ENCODE measurements around the gene HSPB1.
"Not testable (repeated sequence)": the region's sequence is repeated elsewhere in the genome, so short reads cannot be mapped to it uniquely, and the experiment has no call there.

HSPB1 gene

DNA sequence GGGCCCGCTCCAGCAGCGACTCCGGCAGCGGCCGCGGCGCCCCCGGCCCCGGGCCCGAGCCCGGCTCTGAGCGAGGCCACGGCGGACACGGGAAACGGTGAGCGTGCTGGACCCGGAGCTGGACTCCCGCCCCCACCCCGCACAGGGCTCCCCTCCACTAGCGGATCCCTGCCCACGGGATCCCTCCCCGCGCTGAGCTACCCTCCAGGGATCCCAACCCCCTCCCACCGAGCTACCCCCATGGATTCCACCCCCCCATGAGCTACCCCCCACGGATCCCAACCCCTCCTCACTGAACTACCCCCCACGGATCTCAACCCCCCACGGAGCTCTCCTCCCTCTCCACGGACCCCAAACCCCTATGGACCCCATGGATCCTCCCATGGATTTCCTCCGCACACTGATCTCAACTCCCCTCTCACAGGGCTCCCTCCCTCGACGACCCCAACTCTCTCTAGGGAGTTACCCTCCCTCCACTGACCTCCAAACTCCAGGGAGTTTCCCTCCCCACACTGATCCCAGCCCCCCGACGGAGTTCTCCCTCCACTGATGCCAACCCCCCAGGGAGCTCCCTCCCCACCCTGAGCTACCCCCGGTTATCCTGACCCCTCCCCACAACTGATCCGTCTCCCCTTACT lies 20.6 kb upstream of the HSPB1 start:
- no peak for DNase-seq

DNA sequence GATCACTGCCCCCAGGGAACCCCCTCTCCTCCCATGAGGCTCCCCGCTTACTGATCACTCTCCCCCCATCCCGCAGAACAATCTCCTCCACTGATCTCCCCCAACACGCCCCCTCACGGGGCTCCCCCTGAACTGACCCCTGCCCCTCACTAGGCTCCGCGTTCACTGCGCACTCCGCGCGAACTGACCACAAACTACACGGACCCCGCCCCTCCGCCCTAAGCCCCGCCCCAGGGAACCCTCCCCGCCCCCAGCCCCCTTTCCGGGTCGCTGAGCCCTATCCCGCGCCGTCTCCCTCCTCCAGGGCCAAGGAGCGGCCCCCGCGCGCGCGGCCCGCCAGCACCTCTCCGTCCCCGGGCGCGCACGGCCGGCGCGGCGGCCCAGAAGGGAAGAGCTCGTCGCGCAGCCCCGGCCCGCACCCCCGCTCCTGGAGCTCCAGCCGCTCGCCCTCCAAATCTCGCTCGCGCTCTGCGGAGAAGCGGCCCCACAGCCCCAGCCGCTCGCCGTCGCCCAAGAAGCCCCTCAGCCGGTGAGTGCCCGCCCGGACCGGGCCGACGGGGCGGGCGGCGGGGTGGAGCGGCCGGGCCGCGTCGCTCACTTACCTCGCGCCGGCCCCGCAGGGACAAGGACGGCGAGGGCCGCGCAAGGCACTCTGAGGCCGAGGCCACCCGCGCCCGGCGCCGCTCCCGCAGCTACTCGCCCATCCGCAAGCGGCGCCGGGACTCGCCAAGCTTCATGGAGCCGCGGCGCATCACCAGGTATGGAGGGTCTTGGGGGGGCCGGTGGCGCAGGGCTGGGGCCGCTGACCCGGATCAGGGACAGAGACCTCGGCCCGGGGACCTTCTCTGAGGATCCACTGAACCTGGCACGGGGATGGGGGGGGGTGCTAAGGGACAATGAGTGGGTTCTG lies 19.9 kb upstream of the HSPB1 start:
- DNase-seq, result no peak

DNA sequence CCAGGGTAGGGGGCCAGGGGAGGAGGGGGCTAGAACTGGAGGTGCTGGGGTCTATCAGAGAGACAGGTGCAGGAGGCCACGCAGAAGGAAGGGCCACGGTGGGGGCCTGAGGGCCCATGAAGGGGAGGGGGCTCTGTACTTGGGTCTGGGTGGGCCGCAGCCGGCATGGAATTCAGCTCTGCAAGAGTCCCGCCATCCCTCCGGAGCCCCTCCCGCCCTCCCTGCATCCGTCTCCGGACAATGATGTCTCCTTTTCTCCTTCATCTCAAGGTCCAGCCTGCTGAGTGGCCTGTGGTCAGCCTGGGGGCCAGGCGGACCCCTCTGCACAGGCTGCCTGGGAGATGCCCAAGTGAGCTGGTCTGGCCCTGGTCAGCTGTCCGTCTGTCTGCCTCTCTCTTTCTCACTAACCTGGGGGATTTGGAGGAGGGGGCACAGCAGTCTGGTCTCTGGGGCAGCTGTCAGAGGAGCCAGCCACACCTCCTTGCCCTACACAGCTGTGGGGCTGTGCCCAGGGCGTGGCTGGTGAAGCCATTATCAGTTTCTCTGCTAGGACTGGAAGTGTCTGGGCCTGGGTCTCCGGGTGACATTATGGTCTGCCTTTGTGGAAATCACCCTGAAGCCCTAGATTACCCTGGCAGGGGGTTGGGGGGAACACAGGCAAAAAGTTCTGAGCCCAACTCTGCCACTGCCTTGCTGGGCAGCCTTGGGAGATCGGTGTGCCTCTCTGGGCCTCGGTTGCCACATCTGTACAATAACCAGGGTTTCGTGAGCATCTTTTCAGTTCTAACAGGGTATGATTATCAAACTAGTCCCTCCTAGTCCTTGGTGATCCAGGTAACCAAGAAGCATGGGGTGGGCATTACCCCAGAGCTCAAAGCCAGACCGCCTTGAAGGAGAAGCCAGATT lies 19.0 kb upstream of the HSPB1 start:
- no peak for DNase-seq

DNA sequence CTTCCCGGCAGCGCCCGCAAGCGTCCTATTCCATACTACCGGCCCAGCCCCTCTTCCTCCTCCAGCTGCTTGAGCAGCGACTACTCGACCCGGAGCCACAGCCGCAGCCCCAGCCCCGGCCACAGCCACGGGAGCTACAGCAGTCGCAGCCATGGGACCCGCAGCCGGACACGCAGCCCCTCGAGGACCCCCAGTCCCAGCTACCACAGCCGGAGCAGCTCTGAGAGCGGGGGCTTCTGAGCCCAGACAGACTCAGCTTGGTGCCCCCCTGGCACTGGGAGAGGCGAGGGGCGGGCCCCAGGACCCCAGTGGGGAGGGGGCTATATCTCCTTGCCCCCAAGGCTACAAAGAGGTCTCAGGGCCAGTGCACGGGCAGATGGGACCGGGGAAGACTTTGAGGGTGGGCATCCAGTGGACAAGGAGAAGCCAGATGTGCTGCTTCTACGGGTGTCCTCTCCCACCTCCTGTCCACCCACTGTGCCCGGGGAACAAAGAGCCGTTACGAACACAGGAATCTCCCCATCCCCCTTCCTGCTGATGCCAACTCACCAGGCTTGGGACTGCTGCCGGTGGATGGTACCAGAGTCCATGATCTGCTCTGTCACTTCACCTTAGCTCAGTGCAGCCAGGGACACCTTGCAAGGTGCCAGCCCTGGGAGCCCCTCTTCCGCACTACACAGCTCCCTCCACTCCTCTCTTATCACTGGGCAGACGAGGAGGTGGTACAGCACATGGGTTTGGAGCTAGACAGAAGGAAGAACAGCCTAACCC lies 16.7 kb upstream of the HSPB1 start:
- DNase-seq, result no peak

DNA sequence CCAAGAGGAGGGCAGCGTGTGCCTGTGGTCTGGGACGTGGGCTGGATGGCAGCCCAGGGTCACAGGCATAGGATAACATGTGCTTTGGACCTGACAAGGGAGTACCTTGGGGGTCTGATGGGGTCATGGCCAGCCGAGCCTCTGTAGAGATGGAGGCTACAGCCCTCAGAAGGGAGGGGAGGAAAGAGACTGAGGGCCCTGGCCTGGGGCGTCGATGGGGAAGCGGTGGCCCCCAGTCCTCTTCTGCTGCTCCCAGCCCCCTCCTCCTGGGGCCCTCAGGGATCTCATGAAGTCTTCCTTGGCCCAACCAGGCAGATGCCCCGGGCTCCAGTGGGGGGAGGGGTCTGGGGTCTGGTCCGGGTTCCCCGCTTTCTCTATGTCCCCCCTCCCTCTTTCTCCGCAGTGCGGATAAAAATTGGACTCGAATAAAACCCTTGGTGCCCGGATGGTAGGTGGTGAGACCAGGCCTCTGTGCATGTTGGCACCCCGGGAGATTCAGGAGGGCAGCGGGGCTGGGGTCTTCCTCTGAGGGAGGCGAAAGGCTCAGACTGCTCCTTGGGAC lies 15.6 kb upstream of the HSPB1 start:
- DNase-seq, result no peak

DNA sequence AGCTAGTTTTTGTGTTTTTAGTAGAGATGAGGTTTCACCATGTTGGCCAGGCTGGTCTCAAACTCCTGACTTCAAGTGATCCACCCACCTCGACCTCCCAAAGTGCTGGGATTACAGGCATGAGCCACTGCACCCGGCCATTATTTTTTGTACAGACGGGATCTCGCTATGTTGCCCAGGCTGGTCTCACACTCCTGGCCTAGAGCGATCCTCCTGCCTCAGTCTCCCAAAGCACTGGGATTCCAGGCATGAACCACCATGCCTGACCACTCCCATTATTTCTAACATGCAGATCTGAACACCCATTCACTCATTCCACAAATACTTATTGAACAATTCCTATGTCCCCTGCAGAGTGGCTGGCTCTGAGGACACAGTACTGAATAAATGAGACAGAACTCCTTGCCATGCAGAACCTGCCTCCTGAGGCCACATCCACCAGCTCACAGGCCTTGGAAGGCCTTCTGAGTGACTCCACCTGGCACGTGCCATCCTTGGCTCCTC lies 11.6 kb upstream of the HSPB1 start:
- not testable (repeated sequence) for DNase-seq

DNA sequence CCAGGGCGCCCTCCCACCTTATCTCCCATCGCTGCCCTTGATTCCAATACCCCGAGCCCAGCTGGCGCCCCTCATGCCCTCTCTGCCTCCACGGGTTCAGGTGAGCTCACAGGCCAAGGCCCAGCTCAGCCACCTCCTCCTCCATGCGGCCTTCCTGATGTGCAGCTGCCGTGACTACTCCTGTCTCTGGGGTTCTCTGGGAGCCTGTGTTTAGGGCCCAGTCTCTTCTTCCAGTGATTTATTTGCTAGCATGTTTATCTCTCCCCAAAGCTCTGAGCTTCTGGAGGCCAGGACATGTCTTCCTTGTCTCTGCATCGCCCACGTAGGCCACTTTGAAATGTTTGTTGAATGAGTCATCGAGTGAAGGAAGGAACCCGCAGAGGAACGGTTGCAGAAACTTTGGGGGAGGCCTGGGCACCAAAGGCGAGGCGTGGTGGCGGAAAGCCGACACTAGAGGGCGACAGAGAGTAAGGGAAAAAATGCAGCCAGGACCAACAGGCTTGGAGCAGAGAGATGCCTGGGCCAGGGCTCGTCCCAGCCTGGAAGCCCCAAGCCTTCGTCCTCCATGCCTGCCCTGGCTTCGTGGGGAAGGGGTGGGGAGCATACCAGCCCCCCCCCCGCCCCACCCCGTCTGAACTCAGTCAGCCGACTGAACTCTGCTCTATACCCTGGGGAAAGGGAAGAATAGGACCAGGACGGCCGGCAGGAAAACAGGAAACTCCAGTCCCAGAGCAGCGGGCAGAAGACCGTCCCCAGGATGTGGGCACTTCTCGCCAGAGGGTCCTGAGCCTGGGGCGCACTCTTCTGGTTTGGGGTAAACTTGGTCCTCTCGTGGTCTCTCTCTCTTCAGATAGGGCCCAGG lies 10.9 kb upstream of the HSPB1 start:
- DNase-seq, result peak; percentile 81 to 82

DNA sequence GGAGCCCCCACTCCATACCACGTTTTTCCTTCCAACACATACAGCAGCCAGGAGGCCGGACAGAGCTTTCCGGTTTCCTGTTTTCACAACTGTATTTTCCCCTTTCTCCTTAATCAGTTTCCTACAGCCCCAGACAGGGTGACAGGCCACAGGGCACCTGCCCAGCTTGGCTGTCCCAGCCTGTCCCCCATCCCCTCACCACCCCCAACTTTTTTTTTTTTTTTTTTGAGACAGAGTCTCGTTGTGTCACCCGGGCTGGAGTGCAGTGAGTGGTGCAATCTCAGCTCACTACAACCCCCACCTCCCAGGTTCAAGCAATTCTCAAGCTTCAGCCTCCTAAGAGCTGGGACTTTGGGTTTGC lies 10.3 kb upstream of the HSPB1 start:
- no peak for DNase-seq

DNA sequence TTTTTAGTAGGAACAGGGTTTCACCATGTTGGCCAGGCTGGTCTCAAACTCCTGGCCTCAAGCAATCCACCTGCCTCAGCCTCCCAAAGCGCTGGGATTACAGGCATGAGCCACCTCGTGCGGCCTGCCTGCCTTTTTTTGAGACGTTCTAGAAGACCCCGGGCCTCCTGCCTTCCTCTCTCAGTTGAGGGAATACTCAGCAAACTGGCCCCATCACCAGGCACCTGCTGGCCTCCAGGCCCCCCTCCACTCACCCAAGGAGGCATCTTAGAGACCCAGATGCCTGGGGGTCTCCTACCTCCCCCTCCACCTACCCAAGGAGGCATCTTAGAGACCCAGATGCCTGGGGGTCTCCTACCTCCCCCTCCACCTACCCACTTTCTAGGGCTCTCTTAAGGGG lies 9.6 kb upstream of the HSPB1 start:
- not testable (repeated sequence) for DNase-seq

DNA sequence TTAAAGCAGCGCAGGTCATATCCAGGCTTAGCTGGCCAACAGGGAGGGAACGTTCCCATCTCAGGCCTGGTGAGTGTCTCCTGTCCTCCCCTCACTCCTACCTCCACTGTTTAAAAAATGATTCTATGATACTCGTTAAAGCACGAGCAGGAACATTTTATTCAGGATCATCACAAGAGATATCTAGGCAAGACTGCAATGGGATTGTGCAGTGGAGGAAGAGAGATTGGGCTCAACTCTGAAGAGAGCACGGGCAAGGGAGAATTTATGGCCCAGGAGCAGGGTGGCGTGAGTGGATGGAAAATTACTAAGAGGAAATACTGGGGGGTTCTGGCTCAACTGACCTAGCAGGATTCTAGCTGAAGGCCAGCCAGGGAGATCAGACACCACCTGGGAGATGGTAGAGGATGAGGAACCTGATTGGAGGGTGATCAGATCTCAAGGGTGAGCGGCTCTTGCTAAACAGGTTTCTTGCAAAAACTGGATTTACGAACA lies 9.0 kb upstream of the HSPB1 start:
- no peak for DNase-seq

DNA sequence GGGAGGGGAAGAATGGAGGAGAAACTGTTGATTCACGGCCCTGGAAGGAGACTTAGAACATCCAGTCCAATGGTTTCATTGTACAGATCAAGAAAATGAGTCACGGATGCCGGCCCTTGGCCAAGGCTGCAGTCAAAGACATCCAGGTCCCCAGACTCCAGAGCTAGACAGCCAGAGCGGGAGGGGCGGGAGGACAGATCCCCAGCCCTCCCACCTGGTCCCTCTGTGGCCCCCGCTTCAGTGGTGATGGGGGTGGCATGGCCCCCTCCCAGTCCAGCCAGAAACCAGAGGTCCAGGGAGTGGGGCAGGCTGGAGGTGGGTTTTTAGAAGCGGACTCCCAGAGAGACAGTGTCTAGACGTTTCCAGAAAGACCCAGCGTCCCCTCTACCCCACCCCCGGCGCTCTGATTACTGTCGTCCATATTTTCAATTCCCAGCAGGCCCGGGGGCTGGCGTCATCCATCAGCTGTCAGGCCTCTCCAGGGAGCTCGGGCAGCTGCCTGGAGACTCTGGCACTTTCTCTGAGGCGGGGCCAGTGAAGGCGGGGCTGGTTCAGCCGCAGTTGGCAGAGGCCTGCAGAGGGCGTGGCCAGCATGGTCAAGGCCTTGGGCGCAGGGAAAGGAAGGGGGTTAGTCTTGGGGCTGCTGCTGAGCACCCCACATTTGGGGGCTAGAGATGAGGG lies 8.0 kb upstream of the HSPB1 start:
- DNase-seq, result peak; percentile 93 to 95

DNA sequence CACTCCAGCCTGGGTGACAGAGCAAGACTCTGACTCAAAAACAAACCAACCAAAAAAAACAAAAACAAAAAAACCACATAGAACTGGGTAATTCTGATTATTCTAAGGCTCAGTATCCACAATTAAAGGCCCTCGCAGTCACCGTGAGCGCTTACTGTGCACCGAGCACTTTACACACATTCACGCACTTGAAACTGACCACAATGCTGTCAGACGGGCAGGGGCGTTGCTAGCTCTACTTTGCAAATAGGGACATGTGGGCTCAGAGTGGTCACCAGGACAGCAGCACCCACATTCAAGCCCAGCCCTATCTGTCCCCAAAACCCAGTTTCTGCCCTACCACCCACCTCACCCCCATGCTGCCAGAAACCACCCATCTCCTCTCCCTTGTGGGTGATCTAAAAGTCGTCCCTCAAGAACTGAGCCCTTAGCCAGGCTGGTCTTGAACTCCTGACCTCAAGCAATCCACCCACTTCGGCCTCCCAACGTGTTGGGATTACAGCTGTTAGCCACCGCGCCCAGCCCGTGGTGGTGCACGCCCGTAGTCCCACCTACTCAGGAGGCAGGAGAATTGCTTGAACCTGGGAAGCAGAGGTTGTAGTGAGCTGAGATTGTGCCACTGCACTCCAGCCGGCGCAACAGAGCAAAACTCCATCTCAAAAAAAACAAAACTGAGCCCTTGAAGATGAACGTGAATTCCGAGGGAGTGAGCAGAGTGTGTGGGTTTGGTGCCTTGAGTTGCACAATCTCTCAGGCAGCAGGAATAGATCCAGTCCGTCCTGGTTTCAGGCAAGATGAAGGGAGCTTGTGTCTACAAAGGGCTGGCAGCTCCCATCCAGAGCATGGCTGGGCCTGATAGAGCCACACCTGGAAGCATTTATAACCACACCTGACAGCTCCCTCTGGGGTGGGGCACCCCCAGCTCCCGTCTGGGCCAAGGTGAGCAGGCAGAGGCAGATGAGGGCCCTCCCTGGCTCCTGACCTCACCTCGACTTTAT lies 5.4 kb upstream of the HSPB1 start:
- DNase-seq, result no peak

DNA sequence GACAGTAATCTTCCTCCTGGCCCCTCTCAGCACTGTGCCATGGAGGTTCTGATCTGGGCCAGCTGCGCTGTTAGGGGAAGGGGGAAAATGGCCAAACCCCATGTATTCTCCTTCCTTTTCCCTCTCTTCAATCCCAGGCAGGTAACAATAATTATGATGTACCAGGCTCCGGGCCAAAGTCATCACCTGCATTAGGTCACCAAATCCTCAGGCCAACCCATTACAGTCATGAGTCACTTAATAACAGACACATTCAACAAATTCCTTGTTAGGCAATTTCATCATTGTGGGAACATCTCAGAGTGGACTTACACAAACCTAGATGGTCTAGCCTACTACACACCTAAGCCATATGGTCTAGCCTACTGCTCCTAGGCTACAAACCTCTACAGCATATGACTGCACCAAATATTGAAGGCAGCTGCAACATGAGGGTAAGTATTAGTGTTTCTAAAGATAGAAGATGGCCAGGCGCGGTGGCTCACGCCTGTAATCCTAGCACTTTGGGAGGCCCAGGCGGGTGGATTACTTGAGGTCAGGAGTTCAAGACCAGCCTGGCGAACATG lies 2.2 kb upstream of the HSPB1 start:
- DNase-seq, result peak in 1 of 2 experiments; percentile 68

DNA sequence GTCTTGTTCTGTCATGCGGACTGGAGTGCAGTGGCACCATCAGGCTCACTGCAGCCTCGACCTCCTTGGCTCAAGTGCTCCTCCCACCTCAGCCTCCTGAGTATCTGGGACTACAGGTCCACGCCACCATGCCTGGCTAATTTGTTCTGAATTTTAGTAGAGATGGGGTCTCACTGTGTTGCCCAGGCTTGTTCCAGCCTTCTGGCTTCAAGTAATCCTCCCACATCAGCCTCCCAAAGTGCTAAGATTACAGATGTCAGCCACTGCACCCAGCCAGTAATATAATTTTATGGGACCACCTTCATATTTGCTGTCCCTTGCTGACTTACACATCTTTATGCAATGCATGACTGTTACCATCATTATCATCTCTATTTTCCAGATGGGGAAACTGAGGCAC lies 1.5 kb upstream of the HSPB1 start:
- no peak for DNase-seq

DNA sequence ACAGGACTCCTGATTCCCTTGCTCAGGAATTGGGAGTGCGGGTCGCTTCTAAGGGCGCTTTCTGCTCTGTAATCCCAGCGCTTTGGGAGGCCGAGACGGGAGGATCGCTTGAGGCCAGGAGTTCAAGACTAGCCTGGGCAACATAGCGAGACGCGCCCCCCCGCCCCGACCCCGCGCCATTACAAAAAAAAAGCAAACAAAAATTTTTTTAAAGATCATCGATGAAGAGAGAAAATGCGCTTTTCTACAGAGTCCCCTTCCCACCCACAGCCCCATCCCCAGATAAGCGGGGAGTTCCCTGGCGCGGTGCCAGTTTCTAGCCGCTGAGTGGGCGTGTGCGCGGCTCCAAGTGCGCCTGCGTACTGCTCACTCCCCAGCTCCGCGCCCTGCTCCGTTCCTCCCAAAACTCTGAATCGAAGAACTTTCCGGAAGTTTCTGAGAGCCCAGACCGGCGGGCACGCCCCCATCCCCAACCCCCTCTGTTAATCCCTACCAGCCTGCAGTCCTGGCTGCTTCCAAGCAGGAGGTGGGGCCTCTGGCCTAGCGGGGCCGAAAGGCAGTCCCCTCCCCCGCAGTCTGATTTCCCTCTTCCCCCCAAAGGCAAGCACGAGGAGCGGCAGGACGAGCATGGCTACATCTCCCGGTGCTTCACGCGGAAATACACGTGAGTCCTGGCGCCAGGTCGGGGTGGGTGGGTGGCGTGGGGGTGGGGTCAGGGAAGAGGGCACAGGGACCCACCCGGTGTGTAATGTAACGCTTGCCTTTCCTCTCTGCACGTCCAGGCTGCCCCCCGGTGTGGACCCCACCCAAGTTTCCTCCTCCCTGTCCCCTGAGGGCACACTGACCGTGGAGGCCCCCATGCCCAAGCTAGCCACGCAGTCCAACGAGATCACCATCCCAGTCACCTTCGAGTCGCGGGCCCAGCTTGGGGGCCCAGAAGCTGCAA lies 1.0 kb downstream of the HSPB1 start:
- peak; percentile 52 to 58 for DNase-seq

DNA sequence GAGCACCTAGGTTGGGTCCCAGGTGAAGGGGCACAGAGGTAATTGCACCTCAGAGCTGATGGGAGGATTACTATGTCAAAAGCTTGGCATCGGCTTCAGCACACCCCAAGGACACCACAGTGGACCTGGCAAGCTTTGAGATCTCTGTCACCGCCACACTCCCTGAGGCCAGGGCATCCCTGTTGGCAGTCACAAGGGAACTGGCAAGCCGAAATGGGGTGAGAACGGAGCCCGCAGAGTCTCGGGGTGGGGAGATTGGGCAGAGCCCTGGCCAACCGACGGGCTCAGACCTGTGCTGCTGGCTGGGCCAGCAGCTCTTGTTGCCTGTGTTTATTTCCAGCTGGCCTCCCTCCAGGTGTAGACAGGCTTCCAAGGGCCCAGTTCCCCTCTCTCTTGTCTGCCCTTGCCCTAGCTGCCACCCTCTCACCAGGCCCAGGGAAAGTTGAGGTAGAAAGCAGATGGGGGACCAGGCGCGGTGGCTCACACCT lies 2.5 kb downstream of the HSPB1 start:
- DNase-seq, result peak; percentile 39 to 73

DNA sequence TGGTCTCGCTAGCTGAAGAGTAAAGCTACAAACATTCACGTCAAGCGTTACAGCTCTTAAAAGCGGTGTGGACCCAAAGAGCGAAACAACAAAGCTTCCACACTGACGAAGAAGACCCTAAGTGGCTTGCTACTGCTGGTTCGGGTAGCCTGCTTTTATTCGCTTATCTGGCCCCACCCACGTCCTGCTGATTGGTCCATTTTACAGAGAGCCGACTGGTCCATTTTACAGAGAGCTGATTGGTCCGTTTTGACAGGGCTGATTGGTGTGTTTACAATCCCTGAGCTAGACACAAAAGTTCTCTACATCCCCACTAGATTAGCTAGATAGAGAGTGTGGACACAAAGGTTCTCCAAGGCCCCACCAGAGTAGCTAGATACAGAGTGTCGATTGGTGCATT lies 6.4 kb downstream of the HSPB1 start:
- DNase-seq, result not testable (repeated sequence)

All from NCI-H2081 (cell line).